ENCODE results near the gene KRT32.

Gene KRT32

DNA sequence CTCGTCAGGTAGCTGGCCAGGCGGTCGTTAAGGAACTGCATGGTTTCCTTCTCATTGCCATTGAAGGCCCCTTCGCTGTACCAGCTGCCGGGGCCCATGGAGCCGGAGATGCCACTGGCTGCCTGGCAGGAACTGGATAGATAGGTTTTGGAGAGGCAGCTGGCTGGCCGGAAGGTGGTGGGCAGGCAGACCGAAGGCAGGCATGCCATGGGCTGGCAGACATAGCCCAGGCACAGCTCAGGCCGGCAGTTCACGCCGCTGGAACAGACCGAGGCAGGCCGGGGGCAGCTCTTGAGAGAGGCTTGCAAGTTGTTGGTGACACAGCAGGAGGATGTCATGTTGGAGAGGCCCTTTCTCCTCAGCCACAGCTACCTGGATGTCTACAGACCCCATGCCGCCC, at the start of gene KRT32:
Gene KRT32, minus strand, starts transcription at position 399 of the 400 bp plus-strand sequence. Its CDS starts 61 bp downstream, at position 338.
- DNase-seq (ENCODE audit: low read depth), result no peak

DNA sequence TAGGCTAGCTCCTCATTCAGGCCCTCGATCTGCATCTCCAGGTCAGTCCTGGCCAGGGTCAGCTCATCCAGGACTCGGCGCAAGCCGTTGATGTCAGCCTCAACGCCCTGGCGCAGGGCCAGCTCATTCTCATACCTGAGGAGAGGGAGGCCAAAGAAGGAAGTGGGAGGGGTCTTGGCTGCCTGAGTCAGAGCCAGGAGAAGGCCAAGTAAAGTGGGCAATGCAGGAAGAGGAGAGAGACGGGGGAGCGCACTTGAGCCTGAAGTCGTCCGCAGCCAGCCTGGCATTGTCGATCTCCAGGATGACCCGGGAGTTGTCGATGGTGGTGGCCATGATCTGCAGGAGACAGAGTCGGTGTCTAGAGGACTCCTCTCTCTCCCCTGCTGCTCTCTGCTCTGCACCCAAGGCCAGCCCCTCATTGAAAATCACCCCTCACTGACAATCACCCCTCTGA, 49.7 kb upstream of the KRT32 start:
- no peak for DNase-seq (ENCODE audit: low read depth)

DNA sequence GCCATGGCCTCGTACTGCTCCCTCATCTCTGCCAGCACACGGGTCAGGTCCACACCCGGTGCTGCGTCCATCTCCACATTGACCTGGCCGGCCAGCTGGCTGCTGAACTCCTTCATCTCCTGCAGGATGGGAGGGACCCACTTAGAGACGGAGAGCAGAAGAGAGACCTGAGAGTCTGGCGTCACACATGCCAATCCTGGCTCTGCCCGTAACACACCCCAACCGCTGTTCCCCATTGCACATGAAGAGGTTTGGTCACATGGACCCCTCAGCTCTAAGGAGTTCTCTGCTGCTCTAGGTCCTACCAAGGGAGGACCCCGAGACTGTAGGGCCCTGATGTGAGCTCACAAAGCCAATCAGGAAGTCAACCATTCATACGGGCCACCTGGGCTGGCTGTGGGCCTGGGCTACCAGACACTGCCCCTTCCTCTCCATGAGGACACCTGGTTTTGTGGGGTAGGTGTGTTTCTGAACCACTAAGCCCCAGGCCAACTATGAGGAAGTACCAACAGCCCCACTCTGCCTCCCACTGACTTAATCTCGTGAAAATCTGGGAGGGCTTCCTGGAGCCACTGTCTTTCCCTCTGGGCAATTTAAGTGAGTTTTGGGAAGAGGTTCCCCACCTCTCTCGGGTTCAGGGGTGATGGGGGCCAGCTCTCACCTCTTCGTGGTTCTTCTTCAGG, 49.1 kb upstream of the KRT32 start:
- DNase-seq (ENCODE audit: low read depth), result no peak

DNA sequence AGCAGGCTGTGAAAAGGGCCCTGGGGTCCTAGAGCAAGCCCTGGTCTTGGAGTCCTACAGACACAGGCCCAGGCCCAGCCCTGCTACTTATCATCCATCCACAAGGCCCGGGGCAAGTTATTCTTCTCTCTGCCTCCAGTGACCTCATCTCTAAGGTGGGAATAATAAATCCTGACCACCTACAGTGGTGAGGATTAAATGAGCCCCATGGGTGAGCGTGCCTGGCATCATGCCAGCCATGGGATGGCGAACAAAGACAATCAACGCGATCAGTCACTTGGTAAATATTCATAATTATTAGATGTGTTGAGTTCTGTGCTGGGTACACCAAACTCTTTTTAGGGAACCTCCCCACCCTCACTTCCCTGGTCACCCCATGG, 46.0 kb upstream of the KRT32 start:
- DNase-seq (ENCODE audit: low read depth), result no peak

DNA sequence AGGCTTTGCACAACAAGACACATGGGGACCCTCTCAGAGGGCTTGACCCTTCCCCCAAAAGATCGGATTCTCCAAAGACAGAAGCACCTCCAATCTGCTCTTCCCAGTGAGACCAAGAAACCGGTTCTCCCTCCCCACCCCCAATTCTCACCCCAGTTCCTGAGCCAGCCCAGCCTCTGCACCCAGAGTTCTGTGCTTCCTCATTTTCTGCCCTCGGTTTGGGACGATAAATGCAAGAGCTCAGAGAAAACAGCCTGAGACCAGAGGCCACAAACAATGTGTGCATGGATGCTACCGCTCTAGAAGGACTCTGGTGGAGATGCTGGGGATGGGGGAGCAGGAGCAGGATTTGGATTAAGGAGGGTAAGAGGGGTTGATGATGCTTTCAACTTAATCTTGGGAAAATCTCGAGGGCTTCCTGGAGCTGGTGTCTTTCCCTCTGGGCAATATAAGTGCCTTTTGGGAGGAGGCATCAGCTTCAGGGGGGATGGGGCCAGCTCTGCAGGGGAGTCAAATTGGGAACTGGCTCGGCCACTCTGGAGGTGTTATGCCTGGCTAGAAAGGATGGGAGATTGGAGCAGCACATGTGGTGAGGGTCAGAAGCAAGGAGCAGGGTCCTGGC, 45.5 kb upstream of the KRT32 start:
- no peak for DNase-seq (ENCODE audit: low read depth)

DNA sequence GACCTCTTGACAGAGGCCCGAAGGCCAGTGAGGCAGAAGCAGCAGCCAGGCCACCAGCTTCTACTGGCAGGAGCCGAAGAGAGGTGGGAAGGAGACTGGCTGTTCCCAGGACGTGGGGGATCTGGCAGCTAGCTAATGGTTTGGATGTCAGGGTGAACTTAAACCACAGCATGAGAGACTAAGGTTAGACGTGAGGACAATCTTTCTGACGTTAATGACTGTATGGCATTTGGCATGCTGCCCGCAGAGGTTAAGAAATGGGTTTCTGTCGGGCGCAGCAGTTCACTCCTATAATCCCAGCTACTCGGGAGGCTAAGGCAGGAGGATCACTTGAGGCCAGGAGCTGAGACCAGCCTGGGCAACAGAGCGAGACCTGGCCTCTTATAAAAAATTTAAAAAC, 44.5 kb upstream of the KRT32 start:
- DNase-seq (ENCODE audit: low read depth), result no peak

DNA sequence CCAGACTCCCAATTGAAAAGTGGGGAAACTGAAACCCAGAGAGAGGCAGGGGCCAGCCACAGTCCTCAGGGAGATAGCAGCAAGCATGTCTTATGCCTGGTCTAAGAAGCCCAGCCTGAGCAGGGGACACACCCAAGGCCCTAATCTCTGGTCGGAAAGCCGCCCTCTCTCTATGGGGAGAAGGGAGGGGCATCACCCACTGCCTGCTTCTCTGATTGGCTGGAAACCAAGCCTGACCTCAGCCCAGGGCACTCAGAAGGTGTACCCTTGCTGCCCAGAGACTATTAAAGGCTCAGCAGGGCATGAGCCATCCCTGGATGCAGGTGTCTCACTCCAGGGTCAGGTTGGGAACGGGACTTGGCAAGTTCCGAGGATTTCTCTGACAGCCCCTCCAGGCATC, 43.9 kb upstream of the KRT32 start:
- no peak for DNase-seq (ENCODE audit: low read depth)

DNA sequence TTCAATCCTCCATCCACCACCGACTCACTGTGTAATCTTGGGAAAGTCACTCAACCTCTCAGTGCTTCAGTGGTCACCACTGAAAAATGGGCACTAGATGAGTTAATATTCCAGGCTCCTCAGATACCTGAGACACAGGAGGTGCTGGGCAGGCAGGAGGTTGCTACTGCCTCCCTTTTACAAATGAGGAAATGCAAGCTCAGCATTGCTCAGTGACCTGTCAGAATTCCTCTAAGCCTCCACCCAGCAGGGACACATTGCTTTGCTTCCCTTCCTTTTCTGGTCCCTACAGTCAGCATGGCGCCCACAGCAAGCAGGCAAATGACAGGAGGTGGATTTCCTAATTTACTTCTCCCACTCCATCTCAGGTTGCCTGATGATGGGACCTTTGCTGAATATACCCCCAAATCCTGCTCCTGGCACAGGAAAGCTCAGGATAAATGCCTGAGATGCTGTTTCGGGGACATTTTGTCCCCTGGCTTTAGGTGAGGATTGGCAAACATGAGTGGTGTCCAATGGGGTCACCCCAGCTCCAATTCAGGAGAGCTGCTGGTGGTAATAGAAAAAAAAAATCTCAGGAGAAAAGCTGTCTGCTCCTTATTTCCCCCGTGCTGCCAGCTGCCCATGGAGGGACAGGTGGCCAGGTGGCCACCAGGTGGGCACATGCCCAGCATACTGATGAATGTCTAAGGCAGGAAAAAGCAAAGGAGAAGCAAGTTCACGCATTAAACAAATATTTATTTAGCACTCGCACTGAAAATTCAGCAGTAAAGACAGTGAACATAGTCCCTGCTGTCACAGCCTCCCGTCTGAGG, 43.3 kb upstream of the KRT32 start:
- no peak for DNase-seq (ENCODE audit: low read depth)

DNA sequence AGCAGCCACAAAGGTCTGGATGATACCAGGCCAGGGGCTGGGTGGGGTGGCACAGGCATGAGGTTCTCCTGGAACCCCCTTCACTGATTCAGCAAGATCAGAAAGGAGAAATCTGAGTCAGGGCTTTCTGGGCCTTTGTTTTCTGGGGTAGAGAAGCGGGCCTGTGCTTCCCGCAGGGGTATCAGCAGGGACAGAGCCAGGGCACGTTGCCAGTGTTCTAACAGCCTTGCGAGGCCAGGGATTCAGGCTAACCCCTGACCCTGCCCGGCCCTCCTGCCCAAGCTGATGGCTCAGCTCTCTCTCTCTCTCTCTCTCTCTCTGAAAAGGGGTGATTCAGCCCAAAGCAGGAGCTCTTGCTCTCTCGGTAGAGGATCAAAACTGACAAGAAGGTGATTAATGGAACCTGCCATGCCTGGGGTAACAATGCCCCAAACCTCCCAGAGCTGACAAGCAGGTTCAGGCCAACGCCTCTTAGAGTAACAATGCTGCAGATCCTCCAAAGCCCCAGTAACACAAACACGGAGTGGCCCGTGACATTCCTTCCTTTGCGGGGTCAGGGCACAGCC, 40.2 kb upstream of the KRT32 start:
- DNase-seq (ENCODE audit: low read depth), result no peak

DNA sequence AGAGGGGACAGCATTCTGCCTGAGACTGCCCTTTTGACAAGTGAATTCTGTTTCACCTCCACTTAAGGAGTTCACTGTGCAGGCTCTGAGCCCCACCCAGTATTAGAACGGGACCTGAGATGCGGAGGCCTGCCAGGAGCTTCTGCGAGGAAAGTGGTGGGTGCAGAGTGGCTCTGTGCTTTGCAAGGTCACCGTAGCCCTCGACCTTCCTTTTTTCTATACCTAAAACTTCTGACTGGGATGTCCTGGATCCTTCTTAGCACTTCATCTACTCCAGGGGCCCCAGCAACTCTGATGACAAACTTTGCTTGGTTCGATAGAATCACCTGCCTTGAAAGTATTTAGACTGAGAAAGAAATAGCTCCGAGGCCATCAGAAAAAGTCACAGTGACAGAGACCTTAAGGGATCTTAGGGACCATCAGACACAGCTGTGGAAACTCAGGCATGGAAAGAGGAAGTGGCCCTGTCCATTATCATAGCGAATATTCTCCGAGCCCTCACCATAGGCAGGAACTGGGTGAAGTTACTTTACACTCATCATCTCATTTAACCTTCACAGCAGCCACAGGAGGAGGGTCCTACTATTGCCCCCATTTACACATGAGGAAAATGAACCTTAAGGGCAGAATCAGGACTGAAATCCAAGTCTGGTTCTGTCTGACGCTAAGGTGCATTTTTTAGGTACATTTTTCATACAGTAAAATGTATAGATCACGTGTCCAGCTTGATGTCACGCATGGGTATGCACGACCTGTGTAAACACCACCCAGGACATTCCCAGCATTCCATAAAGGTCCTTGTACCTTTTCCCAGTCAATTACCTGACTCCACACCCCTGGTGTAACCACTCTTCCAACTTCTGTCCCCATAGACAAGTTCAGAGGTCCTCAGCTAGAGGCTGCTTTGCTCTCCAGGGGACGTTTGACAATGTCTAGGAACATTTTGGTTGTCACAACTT, 38.9 kb upstream of the KRT32 start:
- DNase-seq (ENCODE audit: low read depth), result no peak

DNA sequence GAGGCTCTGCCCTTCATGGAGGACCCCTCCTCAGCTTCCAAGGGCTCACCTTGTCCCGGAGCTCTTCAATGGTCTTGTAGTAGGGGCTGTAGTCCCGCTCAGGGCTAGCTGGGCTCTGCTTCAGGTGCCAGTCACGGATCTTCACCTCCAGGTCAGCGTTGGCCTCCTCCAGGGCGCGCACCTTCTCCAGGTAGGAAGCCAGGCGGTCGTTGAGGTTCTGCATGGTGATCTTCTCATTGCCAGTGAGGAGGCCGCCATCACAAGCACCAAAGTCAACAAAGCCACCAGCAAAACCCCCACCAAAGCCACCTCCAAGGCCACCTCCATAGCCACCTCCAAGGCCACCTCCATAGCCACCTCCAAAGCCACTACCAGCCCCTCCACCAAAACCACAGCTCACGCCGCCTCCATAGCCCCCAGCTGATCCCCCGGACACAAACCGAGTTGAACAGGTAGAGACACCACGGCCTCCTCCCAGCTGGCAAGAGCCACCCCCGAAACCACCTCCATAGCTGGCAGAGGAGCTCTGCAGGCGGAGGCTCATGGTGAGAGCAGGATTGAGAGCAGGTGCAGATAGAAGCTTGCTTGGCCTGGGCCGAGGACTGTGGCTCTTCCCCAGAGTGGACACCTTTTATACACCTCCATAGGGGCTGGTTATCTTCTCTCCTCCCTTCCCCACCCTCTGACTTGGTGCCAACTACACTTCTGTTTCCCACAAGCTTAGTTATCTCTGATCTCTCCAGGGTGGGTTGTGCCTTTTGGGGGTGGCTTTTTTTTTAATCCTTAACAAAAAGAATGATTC, 38.0 kb upstream of the KRT32 start, which contains the start of gene KRT13:
Gene KRT13, minus strand, starts transcription at position 606 of the 802 bp plus-strand sequence. Its CDS starts 62 bp downstream, at position 544.
- DNase-seq (ENCODE audit: low read depth), result no peak

DNA sequence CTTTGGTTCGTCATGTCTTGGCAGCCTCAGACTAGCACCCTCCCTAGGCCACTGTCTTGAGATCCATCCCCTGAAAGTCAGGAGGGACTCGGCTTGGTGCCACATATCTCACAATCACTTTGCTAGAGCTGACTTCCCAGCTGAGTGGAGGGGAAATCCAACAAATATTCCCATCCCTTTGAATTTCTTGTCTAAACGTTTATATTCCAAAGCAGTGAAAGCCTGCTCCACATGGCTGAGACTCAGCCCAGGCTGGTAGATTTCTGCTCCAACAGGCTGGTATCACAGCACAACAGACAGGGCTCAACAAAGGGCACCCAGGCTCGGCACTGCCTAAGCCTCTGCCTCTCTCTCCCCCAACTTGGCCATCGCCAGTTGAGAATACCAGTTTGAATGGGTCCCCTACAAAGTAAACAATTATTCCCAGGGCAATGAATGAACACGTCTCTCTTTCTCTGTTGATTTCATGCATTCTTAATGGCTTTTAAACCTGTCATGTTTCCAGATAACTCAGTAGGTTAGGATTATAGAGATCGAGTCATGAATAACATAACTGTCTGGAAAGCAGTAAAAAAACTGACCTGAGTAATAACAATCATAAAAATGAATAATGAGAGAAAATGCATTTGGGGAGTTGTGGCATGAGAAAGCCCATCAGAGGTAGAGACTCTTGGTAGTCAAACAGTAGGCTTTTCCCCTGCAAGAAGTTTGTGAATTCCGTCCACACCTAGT, 37.2 kb upstream of the KRT32 start:
- DNase-seq (ENCODE audit: low read depth), result no peak

DNA sequence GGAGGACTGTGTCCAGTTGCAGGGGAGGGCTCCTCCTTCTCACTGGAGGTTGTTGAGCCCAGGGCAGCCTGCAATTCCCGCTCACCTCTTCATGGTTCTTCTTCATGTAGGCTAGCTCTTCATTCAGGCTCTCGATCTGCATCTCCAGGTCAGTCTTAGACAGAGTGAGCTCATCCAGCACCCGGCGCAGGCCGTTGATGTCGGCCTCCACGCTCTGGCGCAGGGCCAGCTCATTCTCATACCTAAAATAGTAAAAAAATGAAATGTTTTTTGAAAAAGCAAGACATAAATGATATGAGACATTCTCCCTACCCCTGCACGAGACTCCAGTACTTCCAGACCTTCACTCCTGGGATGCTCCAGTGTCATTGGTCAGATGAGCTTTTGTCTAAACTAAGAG, 36.0 kb upstream of the KRT32 start:
- no peak for DNase-seq (ENCODE audit: low read depth)

DNA sequence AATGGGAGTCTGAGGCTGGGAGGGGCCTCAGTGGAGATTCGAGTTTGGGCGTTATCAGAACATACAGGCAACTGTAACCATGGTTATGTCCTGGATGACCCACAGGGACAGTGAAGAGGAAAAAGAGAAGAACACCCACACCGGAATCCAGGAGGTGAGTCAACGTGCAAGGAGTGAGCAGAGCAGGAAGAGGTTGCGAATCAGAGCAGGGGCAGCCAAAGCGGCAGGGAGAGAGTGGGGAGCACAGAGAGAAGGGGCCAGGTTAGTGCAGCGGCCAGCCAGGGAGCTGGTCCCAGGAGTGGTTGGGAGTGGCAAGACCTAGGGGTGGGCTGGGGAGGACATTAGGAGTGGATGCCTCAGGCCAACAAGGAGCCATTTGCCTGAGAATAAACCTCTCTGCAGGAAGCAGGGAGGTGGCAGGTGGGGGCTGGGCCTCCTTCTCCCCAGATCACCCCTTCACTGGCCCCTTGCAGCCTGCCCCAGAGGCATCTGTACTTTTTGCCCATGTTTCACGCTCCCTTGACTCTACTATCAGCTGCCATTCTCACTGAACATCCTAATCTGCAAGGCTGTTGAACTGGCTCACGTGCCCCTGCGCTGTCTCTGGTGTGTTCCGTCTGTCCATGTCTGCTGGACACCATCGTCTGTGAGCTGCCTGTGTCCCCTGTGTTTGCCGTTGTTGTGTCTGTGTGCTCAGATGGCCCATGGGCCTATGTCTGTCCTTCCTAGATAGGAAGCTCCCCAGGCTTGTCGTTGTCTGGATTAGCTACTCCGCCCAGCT, 33.1 kb upstream of the KRT32 start:
- no peak for DNase-seq (ENCODE audit: low read depth)

DNA sequence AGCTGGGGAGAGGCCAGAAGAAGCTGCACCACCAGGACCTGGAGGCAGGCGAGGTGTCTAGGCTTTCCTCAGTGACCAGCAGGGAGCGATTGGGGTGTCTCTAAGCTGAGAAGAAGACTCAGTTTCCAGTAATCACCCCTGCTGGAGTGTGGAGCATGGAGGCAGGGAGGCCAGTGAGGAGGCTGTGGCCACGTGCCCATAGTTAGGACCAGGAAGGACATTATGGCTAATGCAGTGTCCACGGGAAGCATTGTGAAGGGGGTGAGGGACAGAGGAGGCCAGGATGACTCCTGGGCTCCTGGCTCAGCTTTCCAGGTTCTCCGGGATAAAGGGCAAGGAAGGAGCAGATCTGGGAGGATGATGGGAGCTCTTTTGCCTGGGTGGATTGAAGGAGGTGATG, 32.5 kb upstream of the KRT32 start:
- DNase-seq (ENCODE audit: low read depth), result no peak

DNA sequence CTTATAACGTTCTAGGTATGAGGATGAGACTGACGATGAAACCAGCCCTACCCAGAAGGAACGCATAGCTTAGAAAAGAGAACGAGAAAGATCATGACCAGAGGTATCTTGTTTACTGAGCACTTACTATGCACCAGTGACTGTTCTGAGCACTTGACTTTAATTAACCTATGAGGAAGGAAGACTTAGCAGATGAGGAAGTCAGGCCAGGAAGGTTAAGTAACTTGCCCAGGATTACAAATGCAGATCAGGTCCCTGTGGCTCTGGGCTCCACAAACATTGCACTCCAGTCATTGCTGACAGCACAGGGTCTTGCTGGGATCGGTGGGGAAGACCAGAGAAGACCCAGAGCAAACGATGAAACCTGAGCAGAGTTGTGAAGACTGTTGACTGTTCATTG, 31.1 kb upstream of the KRT32 start:
- DNase-seq (ENCODE audit: low read depth), result no peak

DNA sequence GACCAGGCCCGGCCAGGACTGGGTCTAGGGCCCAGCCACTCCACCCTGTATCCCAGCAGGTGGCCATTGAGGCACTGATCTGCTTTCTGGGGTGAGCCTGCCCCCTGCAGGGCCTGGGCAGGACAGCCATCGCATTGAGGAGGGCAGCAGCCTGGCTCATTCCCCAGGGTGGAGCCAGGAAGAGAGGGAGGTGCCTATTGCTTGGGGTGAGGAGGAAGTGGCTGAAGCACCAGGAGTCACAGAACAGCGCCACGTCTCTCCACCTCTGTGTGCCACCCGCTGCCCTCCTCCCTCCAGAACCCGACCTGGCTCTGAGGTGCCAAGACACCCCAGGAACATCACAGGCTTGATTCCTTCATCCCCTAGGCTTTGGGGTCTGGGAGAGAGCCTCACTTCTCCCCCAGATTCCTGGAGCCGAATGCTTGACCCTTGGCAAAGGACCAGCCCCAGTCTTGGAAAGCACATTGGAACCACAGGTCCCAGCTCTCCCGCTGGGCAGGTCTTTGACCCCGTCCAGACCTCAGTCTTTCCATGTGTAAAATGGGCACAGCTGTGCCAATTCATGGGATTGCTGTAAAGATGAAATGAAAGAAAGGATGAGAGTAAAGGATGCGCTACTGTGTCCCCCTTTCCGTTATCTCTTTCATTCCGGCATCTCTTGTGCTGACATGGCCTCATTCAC, 29.8 kb upstream of the KRT32 start:
- peak; percentile 47 for DNase-seq (ENCODE audit: low read depth)

DNA sequence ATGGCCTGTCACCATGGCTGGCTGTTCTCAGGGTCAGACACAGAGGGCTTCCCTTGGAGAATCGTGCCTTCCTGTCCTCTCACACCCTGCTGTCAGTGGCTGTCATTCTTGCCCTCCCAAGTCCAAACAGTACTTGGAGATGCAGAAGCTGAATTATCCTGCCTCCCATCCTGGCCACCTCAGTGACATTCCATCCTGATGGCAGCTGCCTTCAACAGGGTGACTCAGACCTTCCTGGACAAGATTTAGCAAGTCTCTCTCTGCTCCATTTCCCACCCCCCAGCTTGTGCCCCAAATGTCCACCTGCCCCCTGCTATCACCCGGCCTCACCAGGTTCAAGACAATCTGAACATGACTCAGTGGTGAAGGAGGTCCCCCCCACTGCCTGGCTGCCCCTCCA, 27.3 kb upstream of the KRT32 start:
- no peak for DNase-seq (ENCODE audit: low read depth)

DNA sequence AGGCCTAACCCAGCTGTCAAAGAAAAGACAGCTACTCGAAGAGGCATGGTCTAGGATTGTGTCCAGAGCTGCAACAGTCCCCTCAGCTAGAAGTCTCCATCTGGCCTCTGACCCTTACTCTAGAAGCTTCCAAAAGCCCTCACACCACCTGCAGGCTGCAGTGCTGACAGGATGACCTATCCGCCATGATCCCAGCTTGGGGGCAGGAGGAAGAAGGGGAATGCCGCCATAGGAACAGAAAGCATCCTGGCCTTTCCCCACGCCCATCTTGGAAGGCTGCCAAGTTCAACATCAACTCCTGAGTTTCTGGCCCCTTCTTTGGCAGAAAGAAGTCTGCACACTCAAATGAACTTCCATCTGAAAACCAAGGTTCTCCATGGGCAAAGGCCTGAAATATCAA, 25.6 kb upstream of the KRT32 start:
- DNase-seq (ENCODE audit: low read depth), result no peak

All from activated T-helper 1 cell treated with Interleukin-2 at 50 U/mL for 16 hours (primary cell).